OCI-LY3 (cell line): ENCODE data around the gene GJC3.

Experiments used
- CTCF ChIP-seq: fragments of 200-600, 300-600 bp; sonication (generic); IDR thresholded peaks from 2 replicates; pipeline ENCODE4 v1.5.1; 2014; ENCODE audit warnings: antibody characterized with exemption, low read length, low read depth
- EZH2phosphoT487 ChIP-seq: fragments of 200-600 bp; shearing (Covaris generic); IDR thresholded peaks from 2 replicates; pipeline ENCODE4 v1.6.1; 2018; ENCODE audit warnings: antibody characterized with exemption, mixed run types, low read depth

GRCh38 chr7:99893280-99893679, 36.1 kb downstream of the GJC3 start:
- TF ChIP-seq CTCF (no peak), EZH2phosphoT487 (no peak)
